SKM-1 (cell line): ENCODE results near the gene PTBP3.
"Not testable (repeated sequence)": the region's sequence is repeated elsewhere in the genome, so short reads cannot be mapped to it uniquely, and the experiment has no call there.

Source experiments
- DNase-seq: peaks from one replicate; lab custom pipeline; 2025; ENCODE audit not compliant: unreplicated experiment; lab: John Stamatoyannopoulos, UW

The PTBP3 gene, protein sequence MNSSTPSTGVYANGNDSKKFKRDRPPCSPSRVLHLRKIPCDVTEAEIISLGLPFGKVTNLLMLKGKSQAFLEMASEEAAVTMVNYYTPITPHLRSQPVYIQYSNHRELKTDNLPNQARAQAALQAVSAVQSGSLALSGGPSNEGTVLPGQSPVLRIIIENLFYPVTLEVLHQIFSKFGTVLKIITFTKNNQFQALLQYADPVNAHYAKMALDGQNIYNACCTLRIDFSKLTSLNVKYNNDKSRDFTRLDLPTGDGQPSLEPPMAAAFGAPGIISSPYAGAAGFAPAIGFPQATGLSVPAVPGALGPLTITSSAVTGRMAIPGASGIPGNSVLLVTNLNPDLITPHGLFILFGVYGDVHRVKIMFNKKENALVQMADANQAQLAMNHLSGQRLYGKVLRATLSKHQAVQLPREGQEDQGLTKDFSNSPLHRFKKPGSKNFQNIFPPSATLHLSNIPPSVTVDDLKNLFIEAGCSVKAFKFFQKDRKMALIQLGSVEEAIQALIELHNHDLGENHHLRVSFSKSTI

DNA sequence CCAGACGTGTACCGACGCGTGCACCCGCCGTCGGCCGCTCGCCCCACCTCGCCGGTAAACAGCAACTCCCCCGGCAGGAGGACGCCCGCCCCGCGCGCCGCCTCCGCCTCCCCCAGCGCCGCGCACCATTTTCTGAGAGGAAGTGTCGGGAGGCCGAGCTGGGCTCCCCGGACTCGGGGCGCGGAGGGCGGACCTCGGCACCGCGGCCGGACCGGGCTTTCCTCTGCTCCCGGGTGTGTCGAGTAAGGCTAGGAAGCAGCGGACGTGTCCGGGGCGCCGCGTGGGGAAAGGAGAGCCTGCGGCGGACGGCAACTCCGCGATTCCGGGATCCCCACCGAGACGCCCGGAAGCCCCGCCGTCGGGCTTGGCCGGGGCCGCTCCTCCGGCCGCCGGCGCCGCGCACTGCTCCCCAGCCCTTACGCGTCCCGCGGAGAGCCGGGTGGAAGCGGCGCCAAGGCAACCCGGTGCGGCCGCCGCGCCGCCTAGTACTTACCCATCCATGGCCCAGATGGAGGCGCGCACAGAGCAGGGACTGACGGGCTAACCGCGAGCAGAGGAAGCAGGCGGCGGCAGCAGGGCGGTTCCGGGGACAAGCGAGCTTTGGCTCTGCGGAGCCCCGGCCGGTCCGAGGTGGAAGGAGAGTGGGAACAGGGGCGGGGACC lies at the start of gene PTBP3:
TSS of gene PTBP3 (minus strand) at position 643 of the 662 bp plus-strand sequence. CDS start 35,754 bp downstream, outside the sequence.
- no peak for DNase-seq

DNA sequence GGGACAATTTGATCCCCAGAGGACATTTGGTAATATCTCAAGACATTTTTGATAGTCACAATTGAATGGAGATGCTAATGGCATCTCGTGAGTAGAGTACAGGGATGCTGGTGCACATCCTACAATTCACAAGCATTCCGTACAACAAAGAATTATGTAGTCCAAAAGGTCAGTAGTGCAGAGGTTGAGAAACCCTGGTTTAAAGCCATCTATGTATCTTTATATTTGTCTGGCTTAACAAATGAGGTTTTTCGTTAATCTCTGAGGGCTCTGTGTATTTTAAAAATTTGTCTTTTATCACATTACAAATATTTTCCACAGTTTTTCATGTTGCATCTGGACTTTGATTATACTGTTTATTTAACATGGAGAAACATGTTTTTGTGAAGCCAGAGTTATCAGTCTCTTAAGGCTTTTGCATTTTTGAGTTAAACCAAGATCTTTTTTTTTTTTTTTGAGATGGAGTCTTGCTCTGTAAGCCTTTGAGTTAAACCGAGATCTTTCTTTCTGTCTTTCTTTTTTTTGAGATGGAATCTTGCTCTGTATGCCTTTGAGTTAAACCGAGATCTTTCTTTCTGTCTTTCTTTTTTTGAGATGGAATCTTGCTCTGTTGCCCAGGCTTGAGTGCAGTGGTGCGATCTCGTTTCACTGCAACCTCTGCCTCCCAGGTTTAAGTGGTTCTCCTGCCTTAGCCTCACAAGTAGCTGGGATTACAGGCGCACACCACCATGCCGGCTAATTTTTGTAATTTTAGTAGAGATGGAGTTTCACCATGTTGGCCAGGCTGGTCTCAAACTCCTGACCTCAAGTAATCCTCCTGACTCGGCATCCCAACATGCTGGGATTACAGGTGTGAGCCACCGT lies 49.3 kb upstream of the PTBP3 start:
- DNase-seq = no peak

GRCh38 chr9:112382066-112382465 lies 48.6 kb upstream of the PTBP3 start:
- DNase-seq = no peak

GRCh38 chr9:112380825-112381221 lies 47.4 kb upstream of the PTBP3 start:
- no peak for DNase-seq

DNA sequence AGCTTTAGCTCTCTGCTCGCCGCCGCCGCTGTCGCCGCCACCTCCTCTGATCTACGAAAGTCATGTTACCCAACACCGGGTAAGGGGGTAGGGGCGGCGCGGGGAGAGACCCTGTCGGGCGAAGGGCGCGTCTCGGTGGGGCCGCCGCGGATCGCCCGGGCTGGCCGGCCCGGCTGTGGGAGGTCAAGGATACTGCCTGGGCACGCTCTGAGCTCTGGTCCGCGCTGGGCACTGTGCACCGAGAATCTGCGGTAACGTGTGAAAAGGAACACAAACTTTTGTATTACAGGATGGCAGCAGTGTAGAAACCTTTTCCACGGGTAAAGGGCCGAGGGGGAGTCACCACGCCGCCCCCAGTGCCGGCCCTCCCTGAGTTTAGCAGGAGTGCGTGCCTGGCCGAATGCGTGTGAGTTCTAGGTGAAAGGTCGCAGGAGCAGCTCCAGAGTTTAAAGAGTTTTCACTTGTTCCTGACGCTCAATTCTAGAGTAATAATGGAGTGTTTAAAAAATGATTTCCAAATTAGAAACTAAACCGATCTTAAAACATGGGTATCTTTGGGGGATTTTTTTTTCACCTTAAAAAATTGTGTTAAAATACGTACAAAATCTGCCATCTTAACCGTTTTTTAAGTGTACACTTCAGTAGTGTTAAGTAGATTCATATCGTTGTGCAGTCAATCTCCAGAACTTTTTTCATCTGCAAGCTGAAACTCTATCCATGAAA lies 46.8 kb upstream of the PTBP3 start, which contains the start of gene HSDL2:
TSS of gene HSDL2 (plus strand) at position 7 of the 723 bp plus-strand sequence. CDS start at position 63, 56 bp downstream.
- no peak for DNase-seq

GRCh38 chr9:112379177-112380101 lies 46.0 kb upstream of the PTBP3 start:
- DNase-seq = peak; percentile 44

- no peak for DNase-seq
Measured at GRCh38 chr9:112378328-112379176, 45.1 kb upstream of the PTBP3 start.

GRCh38 chr9:112377684-112378327 lies 44.4 kb upstream of the PTBP3 start:
- no peak for DNase-seq

- no peak for DNase-seq
Measured at GRCh38 chr9:112377087-112377486, 43.7 kb upstream of the PTBP3 start.

GRCh38 chr9:112375361-112375760 lies 41.9 kb upstream of the PTBP3 start:
- no peak for DNase-seq

DNA sequence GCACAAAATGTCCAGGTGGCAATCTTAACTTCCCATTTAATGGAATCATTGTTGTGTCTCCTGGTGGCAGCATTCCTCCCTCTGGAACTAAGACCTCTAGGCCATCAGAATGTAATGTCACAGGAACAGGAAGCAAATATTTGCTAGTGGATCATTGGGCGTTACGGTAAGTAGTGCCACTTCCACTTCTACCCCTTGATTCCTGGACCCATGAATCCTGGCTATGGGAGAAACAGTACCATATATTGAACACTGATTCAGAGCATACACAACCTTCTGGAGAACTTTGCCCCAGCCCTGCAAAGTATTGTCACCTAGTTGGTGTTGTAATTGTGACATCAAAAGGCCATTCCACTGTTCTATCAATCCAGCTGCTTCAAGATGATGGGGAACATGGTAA lies 40.8 kb upstream of the PTBP3 start:
- not testable (repeated sequence) for DNase-seq

GRCh38 chr9:112373666-112374065 lies 40.2 kb upstream of the PTBP3 start:
- not testable (repeated sequence) for DNase-seq

- no peak for DNase-seq
Measured at GRCh38 chr9:112371060-112371459, 37.6 kb upstream of the PTBP3 start.

GRCh38 chr9:112369817-112370216 lies 36.4 kb upstream of the PTBP3 start:
- DNase-seq = no peak

GRCh38 chr9:112367465-112367864 lies 34.0 kb upstream of the PTBP3 start:
- no peak for DNase-seq

DNA sequence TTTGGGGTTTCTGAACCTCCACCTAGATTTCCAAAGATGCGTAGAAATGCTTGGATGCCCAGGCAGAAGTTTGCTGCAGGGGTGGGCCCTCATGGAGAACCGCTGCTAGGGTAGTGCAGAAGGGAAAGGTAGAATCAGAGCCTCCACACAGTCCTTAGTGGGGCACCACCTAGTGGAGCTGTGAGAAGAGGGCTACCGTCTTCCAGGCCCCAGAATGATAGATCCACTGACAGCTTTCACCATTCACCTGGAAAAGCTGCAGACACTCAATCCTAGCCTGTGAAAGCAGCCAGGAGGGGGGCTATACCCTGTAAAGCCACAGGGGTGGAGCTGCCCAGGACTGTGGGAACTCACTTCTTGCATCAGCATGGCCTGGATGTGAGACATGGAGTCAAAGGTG lies 33.2 kb upstream of the PTBP3 start:
- no peak for DNase-seq

GRCh38 chr9:112365257-112365656 lies 31.8 kb upstream of the PTBP3 start:
- DNase-seq = not testable (repeated sequence)

- DNase-seq = no peak
Measured at GRCh38 chr9:112364761-112365160, 31.3 kb upstream of the PTBP3 start.
